DND-41 (cell line): ENCODE results near the gene GABRA5.

Source experiments
- EZH2 ChIP-seq: IDR thresholded peaks from 3 replicates; pipeline ENCODE4 v1.6.1; 2012; ENCODE audit warnings: borderline replicate concordance, low read depth, mild to moderate bottlenecking, moderate library complexity, low read length, inconsistent platforms; ENCODE audit not compliant: severe bottlenecking
- TF ChIP-seq, protein P1 (sequence below): IDR thresholded peaks from 2 replicates; pipeline ENCODE4 v1.5.1; 2012; ENCODE audit warnings: borderline replicate concordance, low read length, moderate library complexity, mild to moderate bottlenecking; ENCODE audit not compliant: poor library complexity, severe bottlenecking; ENCODE audit errors: extremely low read depth

DNA sequence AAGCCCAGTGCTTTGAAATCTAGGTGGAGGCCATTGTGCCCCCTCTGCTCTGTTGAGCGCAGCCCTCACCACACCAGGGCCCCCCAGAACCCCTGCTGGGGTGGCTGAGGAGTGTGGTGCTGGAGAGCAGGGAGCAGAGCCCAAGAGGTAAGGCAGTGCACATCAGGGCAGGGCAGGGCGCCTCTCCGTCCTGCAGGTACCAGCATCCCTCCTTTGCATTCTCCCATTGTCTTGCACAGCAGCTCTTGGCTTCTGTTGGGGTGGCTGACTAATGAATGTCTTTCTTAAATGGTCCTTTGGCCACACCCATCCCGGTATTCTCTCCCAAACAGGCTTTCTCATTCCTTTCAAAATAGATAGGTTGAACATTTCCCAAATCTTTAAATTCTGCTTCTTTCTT is 62.7 kb downstream of the GABRA5 start:
- TF ChIP-seq, protein P1, sequence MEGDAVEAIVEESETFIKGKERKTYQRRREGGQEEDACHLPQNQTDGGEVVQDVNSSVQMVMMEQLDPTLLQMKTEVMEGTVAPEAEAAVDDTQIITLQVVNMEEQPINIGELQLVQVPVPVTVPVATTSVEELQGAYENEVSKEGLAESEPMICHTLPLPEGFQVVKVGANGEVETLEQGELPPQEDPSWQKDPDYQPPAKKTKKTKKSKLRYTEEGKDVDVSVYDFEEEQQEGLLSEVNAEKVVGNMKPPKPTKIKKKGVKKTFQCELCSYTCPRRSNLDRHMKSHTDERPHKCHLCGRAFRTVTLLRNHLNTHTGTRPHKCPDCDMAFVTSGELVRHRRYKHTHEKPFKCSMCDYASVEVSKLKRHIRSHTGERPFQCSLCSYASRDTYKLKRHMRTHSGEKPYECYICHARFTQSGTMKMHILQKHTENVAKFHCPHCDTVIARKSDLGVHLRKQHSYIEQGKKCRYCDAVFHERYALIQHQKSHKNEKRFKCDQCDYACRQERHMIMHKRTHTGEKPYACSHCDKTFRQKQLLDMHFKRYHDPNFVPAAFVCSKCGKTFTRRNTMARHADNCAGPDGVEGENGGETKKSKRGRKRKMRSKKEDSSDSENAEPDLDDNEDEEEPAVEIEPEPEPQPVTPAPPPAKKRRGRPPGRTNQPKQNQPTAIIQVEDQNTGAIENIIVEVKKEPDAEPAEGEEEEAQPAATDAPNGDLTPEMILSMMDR = no peak
- TF ChIP-seq EZH2 = no peak
